ENCODE data around the gene SPATA33.

DNA sequence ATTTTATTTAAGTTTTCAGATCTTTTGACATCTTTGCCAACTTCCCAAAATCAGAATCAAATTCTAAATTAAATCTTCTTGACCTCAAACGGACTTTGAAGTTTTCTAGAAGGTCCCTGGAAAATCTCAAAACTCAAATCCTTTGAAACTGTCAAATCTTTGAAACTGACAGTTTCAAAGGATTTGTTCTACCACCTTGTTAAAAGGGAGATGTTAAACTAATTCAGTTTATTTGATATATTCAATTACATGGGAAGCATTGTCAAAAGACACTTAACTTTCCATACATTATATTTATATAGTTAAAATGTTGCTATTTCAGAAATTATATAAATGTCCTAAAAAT lies 47.6 kb upstream of the SPATA33 start:
- TF ChIP-seq, protein P1, sequence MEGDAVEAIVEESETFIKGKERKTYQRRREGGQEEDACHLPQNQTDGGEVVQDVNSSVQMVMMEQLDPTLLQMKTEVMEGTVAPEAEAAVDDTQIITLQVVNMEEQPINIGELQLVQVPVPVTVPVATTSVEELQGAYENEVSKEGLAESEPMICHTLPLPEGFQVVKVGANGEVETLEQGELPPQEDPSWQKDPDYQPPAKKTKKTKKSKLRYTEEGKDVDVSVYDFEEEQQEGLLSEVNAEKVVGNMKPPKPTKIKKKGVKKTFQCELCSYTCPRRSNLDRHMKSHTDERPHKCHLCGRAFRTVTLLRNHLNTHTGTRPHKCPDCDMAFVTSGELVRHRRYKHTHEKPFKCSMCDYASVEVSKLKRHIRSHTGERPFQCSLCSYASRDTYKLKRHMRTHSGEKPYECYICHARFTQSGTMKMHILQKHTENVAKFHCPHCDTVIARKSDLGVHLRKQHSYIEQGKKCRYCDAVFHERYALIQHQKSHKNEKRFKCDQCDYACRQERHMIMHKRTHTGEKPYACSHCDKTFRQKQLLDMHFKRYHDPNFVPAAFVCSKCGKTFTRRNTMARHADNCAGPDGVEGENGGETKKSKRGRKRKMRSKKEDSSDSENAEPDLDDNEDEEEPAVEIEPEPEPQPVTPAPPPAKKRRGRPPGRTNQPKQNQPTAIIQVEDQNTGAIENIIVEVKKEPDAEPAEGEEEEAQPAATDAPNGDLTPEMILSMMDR (IDR thresholded peaks at IDR 0.05) = no peak
- TF ChIP-seq POLR2A (IDR thresholded peaks at IDR 0.05) = no peak
